Neuronal stem cell (in vitro differentiated cells): ENCODE measurements around the gene SUCNR1.
A peak's percentile ranks its signal among the peaks of the same experiment; 100 is the strongest.
"Not testable (repeated sequence)": the region's sequence is repeated elsewhere in the genome, so short reads cannot be mapped to it uniquely, and the experiment has no call there.

Source experiments
- DNase-seq: peaks from one replicate; pipeline ENCODE4 v3.0.0-alpha.2; 2013; ENCODE audit warnings: low spot score
- H2AFZ ChIP-seq: one replicate; pipeline ENCODE4 v1.6.1; 2013; ENCODE audit warnings: mild to moderate bottlenecking, low read length, inconsistent platforms
- H2AK5ac ChIP-seq: 2 replicates; pipeline ENCODE4 v1.6.1; 2013; ENCODE audit warnings: low read depth, mild to moderate bottlenecking, inconsistent platforms, low read length, moderate library complexity, mixed read lengths
- H2BK120ac ChIP-seq: 2 replicates; pipeline ENCODE4 v1.6.1; 2013; ENCODE audit warnings: low read depth, mild to moderate bottlenecking, inconsistent platforms, low read length, moderate library complexity, mixed read lengths
- H2BK12ac ChIP-seq: one replicate; pipeline ENCODE4 v1.6.1; 2013; ENCODE audit warnings: low read length, inconsistent platforms
- H2BK15ac ChIP-seq: 2 replicates; pipeline ENCODE4 v1.6.1; 2013; ENCODE audit warnings: mild to moderate bottlenecking, low read length, inconsistent platforms, mixed read lengths
- H2BK5ac ChIP-seq: one replicate; pipeline ENCODE4 v1.6.1; 2013; ENCODE audit warnings: inconsistent platforms, mild to moderate bottlenecking, low read length, moderate library complexity
- H3K14ac ChIP-seq: one replicate; pipeline ENCODE4 v1.6.1; 2013; ENCODE audit warnings: low read length, inconsistent platforms
- H3K18ac ChIP-seq: 2 replicates; pipeline ENCODE4 v1.6.1; 2013; ENCODE audit warnings: low read length, inconsistent platforms
- H3K23ac ChIP-seq: 2 replicates; pipeline ENCODE4 v1.6.1; 2013; ENCODE audit warnings: low read depth, mild to moderate bottlenecking, mixed read lengths, low read length, inconsistent platforms; ENCODE audit not compliant: poor library complexity
- H3K27ac ChIP-seq: replicated peaks from 3 replicates; pipeline ENCODE4 v1.5.1; 2013; ENCODE audit warnings: low read length, inconsistent platforms
- H3K27me3 ChIP-seq, 3 experiments: 2 replicates each; pipeline ENCODE4 v1.6.1; 2013; ENCODE audit warnings: low read length in 3 of 3, mild to moderate bottlenecking in 2 of 3, inconsistent platforms in 1 of 3, low read depth in 1 of 3, mixed read lengths in 1 of 3, moderate library complexity in 1 of 3; ENCODE audit not compliant: control insufficient read depth in 3 of 3, insufficient read depth in 3 of 3
- H3K36me3 ChIP-seq, 2 donors: replicated peaks in 1 of 2; 2 replicates each; pipeline ENCODE4 v1.6.1; 2013; ENCODE audit warnings: low read length in 2 of 2; ENCODE audit not compliant: control insufficient read depth in 2 of 2, insufficient read depth in 2 of 2
- H3K4ac ChIP-seq: 2 replicates; pipeline ENCODE4 v1.6.1; 2013; ENCODE audit warnings: inconsistent platforms, mild to moderate bottlenecking, low read length, moderate library complexity
- H3K4me1 ChIP-seq, 2 donors: 1 replicate in 1 of 2; 2 replicates in 1 of 2; pipeline ENCODE4 v1.6.1; 2013; ENCODE audit warnings: low read length in 2 of 2, low read depth in 1 of 2; ENCODE audit not compliant: control insufficient read depth in 2 of 2, insufficient read depth in 1 of 2
- H3K4me2 ChIP-seq: one replicate; pipeline ENCODE4 v1.6.1; 2013; ENCODE audit warnings: mild to moderate bottlenecking, low read length, inconsistent platforms; ENCODE audit not compliant: insufficient read depth, poor library complexity, severe bottlenecking
- H3K4me3 ChIP-seq, 2 donors: 2 replicates each; pipeline ENCODE4 v1.5.1; 2013; ENCODE audit warnings: low read length in 2 of 2, mild to moderate bottlenecking in 2 of 2, inconsistent platforms in 1 of 2, moderate library complexity in 1 of 2
- H3K79me1 ChIP-seq: one replicate; pipeline ENCODE4 v1.6.1; 2013; ENCODE audit warnings: low read depth, mild to moderate bottlenecking, inconsistent platforms, low read length, moderate library complexity
- H3K9ac ChIP-seq: one replicate; pipeline ENCODE4 v1.6.1; 2013; ENCODE audit warnings: mild to moderate bottlenecking, low read depth, low read length, inconsistent platforms; ENCODE audit not compliant: poor library complexity
- H3K9me3 ChIP-seq, 2 donors: replicated peaks in 1 of 2; 2 replicates each; pipeline versions ENCODE3 to v1.6.1; 2013; ENCODE audit warnings: low read length in 2 of 2, mild to moderate bottlenecking in 2 of 2, inconsistent platforms in 1 of 2, low read depth in 1 of 2, mixed read lengths in 1 of 2, moderate library complexity in 1 of 2; ENCODE audit not compliant: control insufficient read depth in 2 of 2, insufficient read depth in 1 of 2
- H4K8ac ChIP-seq: one replicate; pipeline ENCODE4 v1.6.1; 2013; ENCODE audit warnings: low read depth, mild to moderate bottlenecking, inconsistent platforms, low read length, moderate library complexity
- H4K91ac ChIP-seq: one replicate; pipeline ENCODE4 v1.6.1; 2013; ENCODE audit warnings: low read length, low read depth, mild to moderate bottlenecking, inconsistent platforms; ENCODE audit not compliant: poor library complexity
- WGBS, 2 donors: extraction: QIAGEN DNeasy Blood & Tissue Kit; methylation state at CpG; one replicate each; pipeline ENCODE4 v1.1.7; 2013; ENCODE audit warnings: missing lambda C conversion rate in 2 of 2, mixed read lengths in 1 of 2; ENCODE audit not compliant: insufficient read length in 2 of 2, insufficient replicate concordance in 1 of 2; ENCODE audit errors: extremely low coverage in 2 of 2; 5-methylcytosine and 5-hydroxymethylcytosine counted together

The SUCNR1 gene

GRCh38 chr3:151871639-151872468, 1.6 kb upstream of the SUCNR1 start:
- H3K9ac ChIP-seq, result no peak overlapping the region
- H3K79me1 ChIP-seq, result no peaks in the 10 kb centered on the region
- H3K9me3 ChIP-seq, result no peaks in the 10 kb centered on the region
- no peaks in the 10 kb centered on the region for H3K27me3 ChIP-seq
- H3K4me2 ChIP-seq, result no peak overlapping the region
- no peak overlapping the region for H2BK15ac ChIP-seq
- no peak overlapping the region for H3K27ac ChIP-seq
- no peak overlapping the region for H2BK12ac ChIP-seq
- peaks cover 0 to 5% of the 10 kb centered on the region in 2 donors for H3K4me1 ChIP-seq
- no peak overlapping the region for H4K8ac ChIP-seq
- H2BK120ac ChIP-seq, result no peak overlapping the region
- no peak overlapping the region for H2AK5ac ChIP-seq
- no peak overlapping the region for H3K18ac ChIP-seq
- no peak overlapping the region for H3K4me3 ChIP-seq
- DNase-seq, result no peak
- no peak overlapping the region for H4K91ac ChIP-seq
- no peak overlapping the region for H3K23ac ChIP-seq
- H3K4ac ChIP-seq, result no peak overlapping the region
- no peak overlapping the region for H3K14ac ChIP-seq
- no peaks in the 10 kb centered on the region for H3K36me3 ChIP-seq
- no CpG with 5 or more reads among the region's 8 CpGs for WGBS, 2 donors
- no peak overlapping the region for H2BK5ac ChIP-seq
- H2AFZ ChIP-seq, result peak overlapping the region; percentile 81

- H3K23ac ChIP-seq, H3K4me1 ChIP-seq, H4K91ac ChIP-seq, DNase-seq, H2AK5ac ChIP-seq, H2BK15ac ChIP-seq, H3K27ac ChIP-seq, H3K36me3 ChIP-seq, H4K8ac ChIP-seq, H2BK120ac ChIP-seq, H3K4ac ChIP-seq, H3K14ac ChIP-seq, H3K79me1 ChIP-seq, H3K27me3 ChIP-seq, H3K4me2 ChIP-seq, H2BK12ac ChIP-seq, H3K4me3 ChIP-seq, H3K9me3 ChIP-seq, H3K18ac ChIP-seq, H2AFZ ChIP-seq, H2BK5ac ChIP-seq, H3K9ac ChIP-seq: not testable (repeated sequence)
- WGBS, 2 donors, result no CpG with 5 or more reads among the region's 5 CpGs
Observed at GRCh38 chr3:151874079-151874478, 636 bp downstream of the SUCNR1 start.

GRCh38 chr3:151875759-151876158, 2.3 kb downstream of the SUCNR1 start:
- Histone ChIP-seq H3K23ac (no peak overlapping the region), H3K9me3 (no peaks in the 10 kb centered on the region), H2BK5ac (no peak overlapping the region), H2AFZ (no peak overlapping the region), H2BK12ac (no peak overlapping the region), H4K91ac (no peak overlapping the region), H3K36me3 (no peaks in the 10 kb centered on the region), H3K4me1 (peaks cover 0 to 5% of the 10 kb centered on the region in 2 donors), H3K18ac (no peak overlapping the region), H2BK120ac (no peak overlapping the region), H3K27me3 (no peaks in the 10 kb centered on the region), H3K14ac (no peak overlapping the region), H3K27ac (no peak overlapping the region), H3K9ac (no peak overlapping the region), H3K4me3 (no peak overlapping the region), H2AK5ac (no peak overlapping the region), H3K4ac (no peak overlapping the region), H3K79me1 (no peaks in the 10 kb centered on the region), H3K4me2 (no peak overlapping the region), H4K8ac (no peak overlapping the region), H2BK15ac (no peak overlapping the region)
- WGBS, 2 donors, result no CpG with 5 or more reads among the region's 3 CpGs
- no peak for DNase-seq

GRCh38 chr3:151877269-151877668, 3.8 kb downstream of the SUCNR1 start:
- H2AK5ac ChIP-seq, result no peak overlapping the region
- WGBS, 2 donors, result no CpG with 5 or more reads among the region's 2 CpGs
- H3K4me3 ChIP-seq, result no peak overlapping the region
- DNase-seq, result no peak
- no peak overlapping the region for H3K9ac ChIP-seq
- H3K18ac ChIP-seq, result no peak overlapping the region
- no peak overlapping the region for H4K91ac ChIP-seq
- H3K27ac ChIP-seq, result no peak overlapping the region
- H3K4me2 ChIP-seq, result no peak overlapping the region
- no peaks in the 10 kb centered on the region for H3K36me3 ChIP-seq
- no peaks in the 10 kb centered on the region for H3K27me3 ChIP-seq
- no peak overlapping the region for H3K4ac ChIP-seq
- H2BK15ac ChIP-seq, result no peak overlapping the region
- H2BK12ac ChIP-seq, result no peak overlapping the region
- peaks cover 0 to 2% of the 10 kb centered on the region in 2 donors for H3K4me1 ChIP-seq
- no peak overlapping the region for H4K8ac ChIP-seq
- H2BK5ac ChIP-seq, result no peak overlapping the region
- H3K14ac ChIP-seq, result no peak overlapping the region
- no peak overlapping the region for H3K23ac ChIP-seq
- H3K9me3 ChIP-seq, result no peaks in the 10 kb centered on the region
- H2BK120ac ChIP-seq, result no peak overlapping the region
- H2AFZ ChIP-seq, result no peak overlapping the region
- no peaks in the 10 kb centered on the region for H3K79me1 ChIP-seq
